ENCODE results near the gene TMTC1.

Gene TMTC1

DNA sequence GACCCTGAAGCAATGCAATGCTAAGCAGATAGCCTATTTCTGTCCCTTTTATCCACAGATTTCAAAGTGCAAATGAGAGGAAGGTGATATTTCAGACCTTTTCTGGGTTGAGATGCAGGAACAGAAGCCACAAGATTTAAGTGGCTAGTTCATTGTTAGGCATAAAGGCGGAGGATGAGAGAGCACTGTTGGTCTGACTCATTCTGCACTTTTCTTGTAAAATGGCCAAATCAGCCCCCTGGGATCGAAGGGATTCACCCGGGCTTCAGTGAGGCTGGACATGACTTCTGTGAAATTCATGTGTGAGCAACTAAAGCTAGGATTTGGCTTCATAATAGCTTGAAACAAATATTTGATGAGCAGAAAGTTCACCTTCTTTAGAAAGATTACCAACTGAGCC lies 184.4 kb downstream of the TMTC1 start:
- TF ChIP-seq CEBPB (IDR thresholded peaks at IDR 0.05): no peak
- no peak for TF ChIP-seq NFIC (IDR thresholded peaks at IDR 0.05)
- TF ChIP-seq CREB1 (IDR thresholded peaks at IDR 0.05; ENCODE audit: low read depth): no peak
- TF ChIP-seq, protein P1, sequence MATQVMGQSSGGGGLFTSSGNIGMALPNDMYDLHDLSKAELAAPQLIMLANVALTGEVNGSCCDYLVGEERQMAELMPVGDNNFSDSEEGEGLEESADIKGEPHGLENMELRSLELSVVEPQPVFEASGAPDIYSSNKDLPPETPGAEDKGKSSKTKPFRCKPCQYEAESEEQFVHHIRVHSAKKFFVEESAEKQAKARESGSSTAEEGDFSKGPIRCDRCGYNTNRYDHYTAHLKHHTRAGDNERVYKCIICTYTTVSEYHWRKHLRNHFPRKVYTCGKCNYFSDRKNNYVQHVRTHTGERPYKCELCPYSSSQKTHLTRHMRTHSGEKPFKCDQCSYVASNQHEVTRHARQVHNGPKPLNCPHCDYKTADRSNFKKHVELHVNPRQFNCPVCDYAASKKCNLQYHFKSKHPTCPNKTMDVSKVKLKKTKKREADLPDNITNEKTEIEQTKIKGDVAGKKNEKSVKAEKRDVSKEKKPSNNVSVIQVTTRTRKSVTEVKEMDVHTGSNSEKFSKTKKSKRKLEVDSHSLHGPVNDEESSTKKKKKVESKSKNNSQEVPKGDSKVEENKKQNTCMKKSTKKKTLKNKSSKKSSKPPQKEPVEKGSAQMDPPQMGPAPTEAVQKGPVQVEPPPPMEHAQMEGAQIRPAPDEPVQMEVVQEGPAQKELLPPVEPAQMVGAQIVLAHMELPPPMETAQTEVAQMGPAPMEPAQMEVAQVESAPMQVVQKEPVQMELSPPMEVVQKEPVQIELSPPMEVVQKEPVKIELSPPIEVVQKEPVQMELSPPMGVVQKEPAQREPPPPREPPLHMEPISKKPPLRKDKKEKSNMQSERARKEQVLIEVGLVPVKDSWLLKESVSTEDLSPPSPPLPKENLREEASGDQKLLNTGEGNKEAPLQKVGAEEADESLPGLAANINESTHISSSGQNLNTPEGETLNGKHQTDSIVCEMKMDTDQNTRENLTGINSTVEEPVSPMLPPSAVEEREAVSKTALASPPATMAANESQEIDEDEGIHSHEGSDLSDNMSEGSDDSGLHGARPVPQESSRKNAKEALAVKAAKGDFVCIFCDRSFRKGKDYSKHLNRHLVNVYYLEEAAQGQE (IDR thresholded peaks at IDR 0.05; ENCODE audit: low read depth): no peak

DNA sequence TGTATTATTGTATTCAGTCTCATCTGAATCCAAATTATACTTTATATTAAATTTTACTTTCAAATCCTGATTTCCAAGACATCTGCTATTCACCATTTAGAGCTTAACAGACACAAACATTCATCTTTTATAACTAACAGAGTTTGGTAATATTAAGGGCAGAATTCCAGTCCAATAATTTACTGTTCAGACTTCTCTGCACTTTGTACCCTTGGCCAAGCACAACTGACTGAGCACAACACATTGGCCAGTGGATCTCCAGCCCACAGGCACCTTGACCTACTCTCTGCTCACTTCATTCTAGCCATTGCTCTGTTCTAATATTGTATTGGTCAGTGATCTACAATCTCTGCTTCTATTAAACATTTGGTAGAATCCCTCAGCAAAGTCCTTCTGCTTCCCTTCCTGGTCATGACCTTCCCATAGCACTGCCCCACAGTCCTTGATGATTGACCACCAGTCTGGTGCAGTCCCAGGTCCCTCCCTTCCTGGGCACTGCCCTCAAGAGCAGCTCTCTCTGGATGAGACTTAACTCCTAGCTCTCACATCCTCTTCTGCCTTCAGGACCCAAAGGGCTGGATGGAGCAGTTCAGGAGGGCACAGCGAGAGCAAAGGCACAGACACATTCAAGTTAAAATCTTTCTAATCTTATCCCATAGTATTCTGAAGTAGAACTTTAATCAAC lies 188.5 kb downstream of the TMTC1 start:
- TF ChIP-seq, protein P2, sequence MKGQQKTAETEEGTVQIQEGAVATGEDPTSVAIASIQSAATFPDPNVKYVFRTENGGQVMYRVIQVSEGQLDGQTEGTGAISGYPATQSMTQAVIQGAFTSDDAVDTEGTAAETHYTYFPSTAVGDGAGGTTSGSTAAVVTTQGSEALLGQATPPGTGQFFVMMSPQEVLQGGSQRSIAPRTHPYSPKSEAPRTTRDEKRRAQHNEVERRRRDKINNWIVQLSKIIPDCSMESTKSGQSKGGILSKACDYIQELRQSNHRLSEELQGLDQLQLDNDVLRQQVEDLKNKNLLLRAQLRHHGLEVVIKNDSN (IDR thresholded peaks at IDR 0.05): no peak
- TF ChIP-seq FOXM1 (IDR thresholded peaks at IDR 0.05; ENCODE audit: borderline replicate concordance, low read depth): no peak
- TF ChIP-seq, protein P3, sequence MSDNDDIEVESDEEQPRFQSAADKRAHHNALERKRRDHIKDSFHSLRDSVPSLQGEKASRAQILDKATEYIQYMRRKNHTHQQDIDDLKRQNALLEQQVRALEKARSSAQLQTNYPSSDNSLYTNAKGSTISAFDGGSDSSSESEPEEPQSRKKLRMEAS (IDR thresholded peaks at IDR 0.05): no peak
- TF ChIP-seq EP300 (IDR thresholded peaks at IDR 0.05; ENCODE audit: borderline replicate concordance): no peak
- TF ChIP-seq TEAD4 (IDR thresholded peaks at IDR 0.05): no peak
- no peak for TF ChIP-seq TAF1 (IDR thresholded peaks at IDR 0.05; ENCODE audit: low read depth)
- TF ChIP-seq YY1 (IDR thresholded peaks at IDR 0.05; ENCODE audit: low read depth): no peak
- TF ChIP-seq CREB1 (IDR thresholded peaks at IDR 0.05; ENCODE audit: low read depth): no peak
- TF ChIP-seq ZBTB7A (IDR thresholded peaks at IDR 0.05; ENCODE audit: low read depth): no peak
- TF ChIP-seq CEBPB (IDR thresholded peaks at IDR 0.05): no peak
- no peak for TF ChIP-seq RAD21 (IDR thresholded peaks at IDR 0.05; ENCODE audit: low read depth)
- TF ChIP-seq NFIC (IDR thresholded peaks at IDR 0.05): no peak
- TF ChIP-seq TCF12 (IDR thresholded peaks at IDR 0.05; ENCODE audit: low read depth): no peak
- TF ChIP-seq, protein P1 (IDR thresholded peaks at IDR 0.05; ENCODE audit: low read depth): no peak
- TF ChIP-seq EGR1 (IDR thresholded peaks at IDR 0.05): no peak

DNA sequence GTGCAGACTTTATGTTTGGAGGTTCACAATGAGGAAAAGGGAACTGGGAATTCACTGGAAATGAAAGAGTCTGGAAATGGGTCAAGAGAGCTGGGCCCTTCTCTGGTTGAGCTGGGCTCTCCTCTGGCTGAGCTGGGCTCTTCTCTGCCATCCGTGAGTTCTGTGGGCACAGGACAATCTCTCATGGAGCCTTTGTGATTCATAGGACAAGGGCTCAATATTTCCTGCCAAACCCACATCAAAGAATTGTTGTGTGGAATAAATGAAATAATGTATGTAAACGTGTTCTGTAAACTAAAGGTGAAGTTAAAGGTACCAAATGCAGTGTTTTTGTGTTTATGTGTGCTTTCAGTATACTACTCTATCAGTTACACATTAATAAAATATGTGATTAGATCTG lies 190.7 kb downstream of the TMTC1 start:
- TF ChIP-seq, protein P3 (IDR thresholded peaks at IDR 0.05): no peak
- TF ChIP-seq CEBPB (IDR thresholded peaks at IDR 0.05) (no peak), TAF1 (IDR thresholded peaks at IDR 0.05; ENCODE audit: low read depth) (no peak), NFIC (IDR thresholded peaks at IDR 0.05) (no peak), EP300 (IDR thresholded peaks at IDR 0.05; ENCODE audit: borderline replicate concordance) (no peak), CREB1 (IDR thresholded peaks at IDR 0.05; ENCODE audit: low read depth) (no peak), FOXM1 (IDR thresholded peaks at IDR 0.05; ENCODE audit: borderline replicate concordance, low read depth) (no peak)
- TF ChIP-seq, protein P2 (IDR thresholded peaks at IDR 0.05): no peak

DNA sequence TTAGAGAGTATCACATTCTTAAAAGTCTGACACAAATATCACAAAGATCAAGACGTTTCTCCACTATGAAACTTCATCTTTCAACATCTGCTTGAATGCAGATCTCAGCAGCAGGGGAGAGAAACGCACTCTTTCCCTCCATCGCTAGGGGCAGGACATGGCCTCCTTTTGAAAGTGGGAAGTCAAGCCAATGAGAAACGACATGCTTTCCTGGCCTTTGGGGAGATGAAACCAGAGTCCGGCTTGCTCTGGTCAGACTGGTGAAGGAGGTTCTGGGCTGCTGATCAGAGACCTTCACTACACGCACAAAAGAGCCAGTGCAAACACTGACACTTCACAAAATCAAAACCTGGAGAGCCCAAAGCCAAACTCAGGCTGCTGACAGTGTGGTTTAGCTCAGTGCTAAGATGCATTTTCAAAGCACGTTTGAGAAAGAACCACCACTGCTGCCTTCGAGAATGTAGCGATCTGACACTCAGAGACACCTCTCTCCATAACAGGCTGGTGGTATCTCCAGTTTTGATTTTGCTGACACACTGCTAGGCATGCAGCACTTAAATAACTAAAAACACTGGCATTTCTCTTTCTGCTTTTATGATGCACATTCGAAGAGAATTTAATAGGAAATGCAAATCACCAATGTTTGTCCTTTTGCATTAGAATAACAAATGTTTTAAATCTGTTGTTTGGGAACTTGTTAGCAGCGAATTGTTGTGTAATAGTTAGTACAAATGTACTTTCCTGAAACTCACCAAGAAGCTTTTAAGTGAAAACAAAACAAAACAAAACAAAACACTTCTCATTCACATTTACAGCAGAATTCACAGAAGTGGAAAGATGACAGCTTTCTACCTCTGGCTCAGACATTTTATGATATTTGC lies 192.4 kb downstream of the TMTC1 start:
- no peak for TF ChIP-seq ZBTB7A (IDR thresholded peaks at IDR 0.05; ENCODE audit: low read depth)
- TF ChIP-seq, protein P1 (IDR thresholded peaks at IDR 0.05; ENCODE audit: low read depth): no peak
- no peak for TF ChIP-seq YY1 (IDR thresholded peaks at IDR 0.05; ENCODE audit: low read depth)
- no peak for TF ChIP-seq EP300 (IDR thresholded peaks at IDR 0.05; ENCODE audit: borderline replicate concordance)
- TF ChIP-seq NFIC (IDR thresholded peaks at IDR 0.05): no peak
- no peak for TF ChIP-seq RAD21 (IDR thresholded peaks at IDR 0.05; ENCODE audit: low read depth)
- TF ChIP-seq EGR1 (IDR thresholded peaks at IDR 0.05): no peak
- no peak for TF ChIP-seq TCF12 (IDR thresholded peaks at IDR 0.05; ENCODE audit: low read depth)
- TF ChIP-seq FOXM1 (IDR thresholded peaks at IDR 0.05; ENCODE audit: borderline replicate concordance, low read depth): no peak
